EL (cell line): Measurements from ENCODE around the gene TENM3.
"Not testable (repeated sequence)": the region's sequence is repeated elsewhere in the genome, so short reads cannot be mapped to it uniquely, and the experiment has no call there.

Source experiments
- DNase-seq: peaks from one replicate; pipeline ENCODE4 v3.0.0-alpha.2; 2016

TENM3 gene

DNA sequence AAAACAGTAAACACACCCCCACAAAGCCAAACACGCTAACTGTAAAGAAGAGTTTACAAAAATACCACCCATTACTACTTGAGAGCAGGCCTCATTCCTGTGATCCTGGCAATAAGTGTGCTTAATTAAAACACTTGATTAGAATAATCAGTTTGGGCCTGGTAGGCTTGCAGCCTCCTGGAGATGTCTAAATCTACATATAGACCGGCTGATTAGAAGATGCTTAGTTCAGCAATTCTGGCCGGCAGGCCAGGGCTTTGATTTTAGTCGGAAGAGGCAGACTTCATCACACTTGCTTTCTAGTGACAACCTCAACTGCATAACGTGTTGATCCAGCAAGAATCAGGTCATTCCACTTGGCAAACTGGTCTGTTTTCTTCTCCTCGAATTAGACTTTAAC, 560.0 kb downstream of the TENM3 start:
- DNase-seq: no peak

DNA sequence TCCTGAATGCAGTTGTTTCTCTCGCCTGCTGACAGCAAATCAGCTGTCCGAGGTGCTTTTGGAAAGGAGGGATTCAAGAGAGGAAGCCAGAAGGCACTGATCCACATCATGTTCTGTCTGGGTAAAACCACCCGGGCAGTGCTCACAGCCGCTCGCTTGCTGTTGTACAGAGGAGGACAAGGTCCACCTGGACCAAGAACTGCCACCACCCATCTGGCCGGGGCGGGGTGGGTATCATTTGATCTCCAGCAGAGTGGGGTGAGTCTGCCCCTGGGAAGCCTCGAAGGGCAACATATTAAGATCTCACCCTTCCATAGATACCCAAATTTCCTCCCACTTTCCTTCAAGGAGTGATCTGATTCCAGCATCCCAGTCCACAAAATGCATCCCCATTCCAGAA, 560.9 kb downstream of the TENM3 start:
- no peak for DNase-seq

DNA sequence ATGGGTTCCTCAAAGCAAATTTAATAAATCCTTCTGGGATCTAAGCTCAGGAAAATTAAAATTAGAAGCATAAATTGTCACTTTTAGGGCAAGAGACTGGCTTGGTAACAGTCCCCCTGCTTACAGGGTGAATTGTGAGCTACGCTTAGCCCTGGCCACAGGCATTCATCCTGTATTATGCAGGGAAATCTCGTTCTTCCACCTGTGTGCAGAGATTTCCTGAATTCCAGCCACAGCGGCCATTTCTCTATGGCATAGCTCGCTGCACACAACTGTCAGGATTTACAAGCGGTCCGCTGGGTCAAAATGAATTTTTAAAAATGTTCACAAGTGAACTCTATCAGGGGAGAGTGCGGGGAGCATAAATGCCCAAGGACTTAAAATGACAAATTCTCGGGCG, 562.1 kb downstream of the TENM3 start:
- no peak for DNase-seq

DNA sequence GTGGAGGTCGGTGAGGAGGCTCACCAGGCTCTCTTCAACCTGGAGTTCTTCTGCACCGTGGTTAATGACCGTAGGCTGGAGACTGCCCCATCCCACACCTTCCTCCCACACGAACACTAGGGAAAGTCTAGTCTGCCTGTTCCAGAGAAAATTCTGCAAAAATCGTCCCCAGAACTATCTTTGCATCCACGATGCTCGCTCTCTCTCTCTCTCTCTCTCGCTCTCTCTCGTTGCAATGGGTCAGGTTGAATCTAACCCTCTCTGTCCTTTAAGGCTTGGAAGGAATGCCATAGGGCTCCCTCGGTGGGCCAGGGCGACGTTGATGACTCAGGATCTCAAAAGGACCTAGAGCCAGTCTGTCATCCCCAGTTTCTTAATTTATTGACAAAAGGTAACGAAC, 562.5 kb downstream of the TENM3 start:
- no peak for DNase-seq

DNA sequence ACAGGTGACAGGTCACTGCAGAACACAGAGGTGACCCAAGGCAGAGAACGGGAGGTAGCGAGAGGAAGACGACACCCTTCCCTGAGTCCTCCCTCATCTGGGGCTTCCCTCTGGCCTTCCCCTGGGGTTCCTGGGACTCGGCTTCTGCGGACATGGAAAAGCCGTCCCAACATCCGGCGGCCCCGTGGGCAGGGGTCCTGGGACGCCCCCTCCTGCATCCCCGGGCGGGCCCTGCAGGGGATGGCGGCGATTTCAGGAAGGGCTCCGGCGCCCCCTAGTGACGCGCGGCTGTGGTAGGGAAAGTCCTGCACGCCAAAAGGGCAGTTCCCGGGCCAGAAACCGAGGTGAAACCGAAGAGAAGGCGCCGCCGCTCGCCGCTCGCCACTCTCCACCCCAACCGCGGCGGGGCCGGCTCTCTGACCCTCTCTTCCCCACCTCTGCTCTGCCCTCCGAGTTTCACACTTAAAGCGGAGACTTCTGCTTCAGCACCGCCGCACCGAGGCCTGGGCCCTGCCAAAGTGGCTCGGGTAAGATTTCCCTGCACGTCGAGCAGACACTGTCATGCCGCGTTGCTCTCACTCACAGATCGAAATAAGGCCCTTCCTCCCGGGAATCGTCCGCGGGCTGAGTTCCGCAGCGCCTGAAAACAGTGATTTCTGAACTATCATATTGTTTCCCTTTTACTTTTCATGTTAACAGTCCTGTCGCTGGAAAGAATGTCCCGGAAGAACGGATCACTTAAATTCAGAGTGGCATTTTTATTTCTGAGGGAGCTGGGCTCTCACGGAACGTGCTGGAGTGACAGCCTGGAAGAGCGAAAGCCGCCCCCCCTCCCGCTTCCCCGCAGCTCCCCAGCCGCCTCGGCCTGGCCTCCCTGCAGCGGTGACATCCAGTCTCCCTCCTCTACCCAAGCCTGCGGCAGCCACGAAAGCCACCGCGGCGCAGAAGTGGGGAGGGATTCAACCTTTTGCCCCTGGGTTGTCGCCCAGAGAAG, 563.4 kb downstream of the TENM3 start:
- DNase-seq: peak; percentile 74

DNA sequence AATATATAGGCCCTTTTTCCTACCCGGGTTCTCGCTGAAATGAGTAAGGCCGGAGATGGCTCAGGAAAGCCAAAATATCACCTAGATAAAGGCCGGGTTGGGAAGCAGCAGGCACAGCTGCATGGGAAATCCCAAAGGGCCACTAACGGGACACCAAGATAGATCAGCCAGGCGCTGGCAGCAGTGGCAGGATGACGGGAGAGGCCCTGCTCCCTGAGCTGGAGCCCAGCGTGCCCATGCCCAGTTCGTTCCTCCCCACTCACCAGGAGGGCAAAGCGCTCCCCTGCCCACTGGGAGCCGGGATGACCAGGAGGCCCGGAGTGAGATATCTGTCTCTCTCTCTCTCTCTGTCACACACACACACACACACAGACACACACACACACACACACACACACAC, 564.1 kb downstream of the TENM3 start:
- no peak for DNase-seq

DNA sequence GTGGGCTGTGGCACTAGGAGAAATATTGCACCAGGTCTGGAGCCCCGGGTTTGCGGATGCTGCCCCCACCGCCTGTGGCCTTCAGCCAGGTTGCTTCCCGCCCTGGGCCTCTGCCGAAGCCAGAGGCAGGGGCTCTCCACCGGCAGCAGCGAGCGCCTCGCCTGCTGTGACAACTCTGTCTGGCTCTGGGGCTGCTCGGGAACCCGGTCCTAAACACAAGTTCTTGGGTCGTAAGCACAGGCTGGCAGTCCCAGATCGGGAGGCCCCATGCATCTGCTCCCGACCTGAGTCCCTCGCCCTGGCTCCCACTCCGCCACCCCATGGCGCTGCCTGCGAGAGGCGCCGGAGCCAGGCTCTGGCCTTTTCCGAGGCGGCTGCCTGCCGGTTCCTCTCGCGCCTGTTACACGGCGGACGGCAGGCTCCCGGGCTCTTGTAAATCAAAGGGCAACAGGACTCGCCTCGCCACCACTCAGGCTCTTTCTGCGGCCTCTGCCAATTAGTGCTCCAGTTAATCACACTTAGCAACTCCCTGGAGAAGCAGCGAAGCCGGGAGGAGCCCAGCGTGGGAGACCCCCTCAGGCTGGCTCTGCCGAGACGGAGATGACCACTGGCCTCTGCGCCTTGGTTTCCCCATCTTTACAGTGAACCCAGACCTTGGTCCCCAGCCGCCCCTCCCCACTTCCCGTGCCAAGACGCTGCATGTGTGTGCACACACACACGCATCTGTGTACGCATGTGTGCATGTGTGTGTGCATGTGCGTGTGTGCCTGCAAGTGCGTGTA, 564.8 kb downstream of the TENM3 start:
- DNase-seq: no peak

DNA sequence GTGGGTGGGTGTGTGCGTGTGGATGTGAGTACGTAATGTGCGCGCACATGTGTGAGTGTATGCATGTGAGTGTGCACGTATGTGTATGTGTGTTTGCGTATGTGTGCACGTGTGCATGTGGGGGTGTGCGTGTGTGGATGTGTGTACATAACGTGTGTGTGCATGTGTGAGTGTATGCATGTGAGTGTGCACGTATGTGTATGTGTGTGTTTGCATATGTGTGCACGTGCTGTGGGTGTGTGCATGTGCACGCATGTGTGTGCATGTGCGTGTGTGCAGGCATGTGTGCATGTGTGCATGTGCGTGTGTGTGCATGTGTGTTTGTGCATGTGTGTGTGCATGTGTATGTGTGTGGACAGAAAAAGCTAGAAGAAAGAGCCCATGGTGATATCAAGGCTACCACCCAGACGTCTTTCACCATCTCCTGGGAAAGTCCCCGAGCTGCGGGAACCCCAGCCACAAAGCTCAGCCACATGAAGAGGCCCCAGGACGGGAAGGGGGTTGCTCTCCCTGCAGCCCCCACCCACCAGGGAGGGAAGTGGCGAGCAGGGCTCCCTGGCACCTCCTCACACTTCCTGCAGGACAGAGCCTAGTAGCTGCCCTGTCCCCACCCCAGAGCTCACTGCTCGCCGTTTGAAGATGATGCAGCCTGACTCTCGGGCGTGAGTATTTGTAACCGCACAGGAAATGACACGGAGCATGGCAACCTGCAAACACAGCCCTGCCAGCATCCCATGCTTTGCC, 565.6 kb downstream of the TENM3 start:
- DNase-seq: no peak

DNA sequence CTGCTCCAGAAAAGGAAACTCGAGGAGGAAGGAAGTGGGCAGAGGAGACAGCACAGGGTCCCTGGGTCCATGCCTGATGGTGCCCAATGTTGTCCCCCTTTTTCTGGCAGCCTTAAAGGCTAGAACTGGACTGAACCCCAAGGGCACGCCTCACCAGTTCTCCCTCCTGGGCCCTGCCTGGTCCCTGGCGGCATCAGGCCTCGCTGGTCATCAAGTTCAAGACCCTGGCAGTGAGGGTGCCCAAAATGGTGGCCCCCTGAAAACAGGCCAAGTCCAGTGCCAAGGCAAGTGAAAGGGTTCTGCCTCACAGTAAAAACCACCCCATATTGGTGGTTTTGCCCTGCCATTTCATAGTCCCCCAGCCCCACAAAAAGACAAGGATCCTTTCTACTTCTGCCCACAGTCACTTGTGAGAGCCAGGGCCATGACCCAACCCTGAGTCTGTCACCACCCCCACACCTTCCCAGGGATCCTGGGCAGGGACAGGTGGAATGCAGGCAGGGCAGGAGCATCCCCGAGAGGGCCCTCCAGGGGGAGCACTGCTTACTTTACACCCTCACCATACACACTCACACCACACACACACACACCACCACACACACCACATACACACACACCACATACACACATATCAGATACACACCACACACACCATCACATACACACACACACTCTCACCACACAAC, 566.4 kb downstream of the TENM3 start:
- no peak for DNase-seq

DNA sequence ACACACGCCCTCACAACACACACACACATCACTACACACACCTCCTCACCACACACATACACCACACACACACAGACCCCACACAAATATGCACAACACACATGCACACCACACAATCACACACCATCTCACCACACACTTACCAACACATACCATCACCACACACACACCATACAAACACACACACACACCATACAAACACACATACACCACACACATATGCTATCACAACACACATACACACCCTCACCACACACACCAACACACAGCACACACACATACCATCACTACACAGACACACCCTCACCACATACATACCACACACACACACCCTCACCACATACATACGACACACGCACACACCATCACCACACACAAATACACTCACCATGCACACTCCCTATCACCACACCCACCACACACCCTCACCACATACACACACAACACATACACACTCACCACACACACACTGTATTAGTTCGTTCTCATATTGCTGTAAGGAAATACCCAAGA, 567.0 kb downstream of the TENM3 start:
- DNase-seq: no peak

DNA sequence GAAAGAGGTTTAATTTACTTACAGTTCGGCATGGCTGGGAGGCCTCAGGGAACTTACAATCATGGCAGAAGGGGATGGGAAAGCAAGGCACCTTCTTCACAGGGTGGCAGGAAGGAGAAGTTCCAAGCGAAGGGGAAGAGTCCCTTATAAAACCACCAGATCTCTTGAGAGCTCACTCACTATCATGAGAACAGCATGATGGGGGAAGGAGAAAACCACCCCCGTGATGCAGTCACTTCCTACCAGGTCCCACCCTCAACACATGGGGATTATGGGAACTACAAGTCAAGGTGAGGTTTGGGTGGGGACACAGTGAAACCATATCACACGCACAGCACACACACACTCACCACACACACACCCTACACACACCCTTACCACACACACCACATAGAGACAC, 569.7 kb downstream of the TENM3 start:
- DNase-seq: no peak

DNA sequence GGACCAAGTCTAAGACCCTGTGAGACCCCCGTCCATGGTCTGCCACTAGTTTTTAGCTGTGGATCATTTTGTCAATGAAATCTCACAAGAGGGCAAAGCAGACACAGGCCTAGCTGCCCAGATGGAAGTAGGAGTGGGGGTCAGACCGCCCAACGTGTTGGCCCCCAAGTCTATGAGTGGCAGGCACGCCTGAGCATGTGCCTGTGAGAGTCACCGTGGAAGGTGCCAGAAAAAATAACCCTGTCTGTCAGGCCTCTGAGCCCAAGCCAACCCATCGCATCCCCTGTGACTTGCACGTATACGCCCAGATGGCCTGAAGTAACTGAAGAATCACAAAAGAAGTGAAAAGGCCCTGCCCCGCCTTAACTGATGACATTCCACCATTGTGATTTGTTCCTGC, 570.9 kb downstream of the TENM3 start:
- not testable (repeated sequence) for DNase-seq

DNA sequence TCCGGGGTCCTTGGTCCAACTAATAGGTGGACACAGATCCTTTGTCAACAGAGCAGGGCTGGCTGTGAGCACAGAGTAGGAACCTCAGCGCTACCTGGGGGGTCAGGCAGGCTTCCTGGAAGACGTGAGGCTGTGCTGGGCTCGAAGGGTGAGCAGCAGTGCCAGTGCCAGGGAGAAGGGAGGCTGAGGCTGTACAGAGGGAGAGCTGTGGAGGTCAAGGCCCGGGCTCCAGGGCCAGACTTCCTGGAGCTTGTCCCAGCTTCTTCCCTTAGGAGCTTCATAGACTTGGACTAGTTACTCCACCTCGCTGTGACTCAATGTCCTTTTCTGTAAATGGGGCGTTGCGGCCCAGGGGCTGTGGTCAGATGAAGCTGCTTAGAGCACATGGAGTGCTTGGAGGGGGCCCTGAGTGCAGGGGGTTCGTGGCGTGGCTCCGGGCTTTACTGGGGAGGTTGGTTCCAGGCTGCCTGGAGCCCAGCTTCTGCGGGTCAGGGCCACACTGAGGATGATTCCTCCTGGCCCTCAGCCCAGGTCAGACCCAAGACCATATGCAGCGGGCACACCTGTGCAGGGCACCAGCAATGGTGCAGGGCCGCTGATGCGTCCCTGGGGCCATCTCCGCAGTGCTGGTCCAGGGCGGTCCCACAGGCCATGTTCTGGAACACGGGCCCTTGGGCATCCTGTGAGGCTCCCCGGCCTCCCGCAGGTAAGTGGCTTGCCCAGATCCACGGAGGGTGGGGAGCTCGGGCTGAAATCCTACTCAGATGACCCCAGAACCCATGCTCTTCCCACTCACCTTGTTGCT, 575.9 kb downstream of the TENM3 start:
- DNase-seq: no peak

DNA sequence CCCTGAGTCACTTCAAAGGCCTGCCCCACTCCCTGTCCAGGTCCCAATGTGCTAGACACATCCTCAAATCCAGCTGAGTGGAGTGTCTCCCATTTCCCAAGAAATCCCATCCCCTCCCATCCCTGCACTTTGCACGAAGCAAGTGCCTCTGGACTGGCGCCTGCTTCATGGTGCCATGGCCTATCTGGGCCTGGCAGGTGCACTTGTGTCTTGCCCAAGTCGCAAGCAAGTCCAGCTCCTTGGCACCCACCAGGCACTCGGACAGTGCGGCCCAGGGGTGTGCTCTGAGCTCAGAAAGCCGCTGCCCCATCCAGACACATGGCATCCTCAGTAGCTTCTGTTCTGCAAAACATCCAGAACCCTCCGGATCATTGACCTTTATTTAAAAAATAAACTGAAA, 576.5 kb downstream of the TENM3 start:
- no peak for DNase-seq

DNA sequence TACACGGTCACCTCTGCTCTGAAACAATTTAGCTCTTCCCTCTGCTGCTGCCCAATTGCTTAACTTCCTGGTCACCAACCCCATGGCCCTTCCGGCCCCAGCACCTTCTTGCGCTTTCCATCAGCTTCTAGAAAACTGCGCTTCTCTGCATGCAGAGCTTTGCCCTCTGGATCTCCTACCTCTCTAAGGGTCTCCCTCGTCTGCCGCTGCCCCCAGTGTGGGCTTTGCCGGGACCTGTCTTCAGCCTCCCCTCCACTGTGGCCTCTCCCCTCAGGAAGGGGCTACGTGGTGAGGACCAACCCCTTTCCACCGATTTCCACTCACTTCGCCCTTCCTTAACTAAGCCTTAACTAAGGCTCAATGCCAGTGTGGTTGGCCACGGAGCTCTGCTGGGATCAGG, 579.4 kb downstream of the TENM3 start:
- DNase-seq: no peak

DNA sequence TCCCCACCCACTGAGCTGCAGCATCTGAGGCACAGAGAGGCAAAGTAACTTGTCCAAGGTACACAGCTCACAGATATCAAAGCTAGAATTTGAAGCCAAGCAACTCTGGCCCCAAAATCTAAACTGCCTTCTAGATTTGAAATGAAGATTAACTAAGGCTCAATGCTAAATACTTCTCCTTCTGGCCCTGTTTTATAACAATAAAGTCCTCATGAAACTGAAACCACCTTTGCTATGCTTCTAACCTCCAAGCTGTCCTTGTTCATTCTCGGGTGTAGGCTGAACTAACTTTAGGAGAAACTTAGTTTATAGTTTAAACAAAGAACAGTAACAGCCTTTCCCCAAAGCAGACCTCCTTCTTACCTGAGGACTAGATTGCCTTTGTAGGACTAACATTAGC, 580.4 kb downstream of the TENM3 start:
- DNase-seq: no peak

DNA sequence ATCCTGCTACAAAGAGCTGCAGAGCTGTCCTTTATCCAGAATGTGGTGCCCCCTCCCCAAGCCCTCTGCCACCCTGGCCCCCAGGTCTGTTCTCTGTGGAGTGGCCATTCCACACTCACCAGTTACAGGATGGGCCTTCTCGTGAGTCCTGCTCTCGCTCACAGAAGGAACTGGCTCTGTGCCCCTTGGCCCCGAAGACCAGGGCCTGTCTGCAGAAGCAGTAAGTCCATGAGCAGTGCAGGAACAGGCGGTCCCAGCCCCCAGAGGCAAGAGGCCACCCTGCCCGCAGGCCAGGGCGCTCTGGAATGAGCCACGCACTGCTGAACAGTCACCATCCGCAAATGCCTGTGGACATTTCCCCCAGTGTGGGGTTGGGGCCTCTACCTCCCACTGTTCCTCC, 581.8 kb downstream of the TENM3 start:
- no peak for DNase-seq

DNA sequence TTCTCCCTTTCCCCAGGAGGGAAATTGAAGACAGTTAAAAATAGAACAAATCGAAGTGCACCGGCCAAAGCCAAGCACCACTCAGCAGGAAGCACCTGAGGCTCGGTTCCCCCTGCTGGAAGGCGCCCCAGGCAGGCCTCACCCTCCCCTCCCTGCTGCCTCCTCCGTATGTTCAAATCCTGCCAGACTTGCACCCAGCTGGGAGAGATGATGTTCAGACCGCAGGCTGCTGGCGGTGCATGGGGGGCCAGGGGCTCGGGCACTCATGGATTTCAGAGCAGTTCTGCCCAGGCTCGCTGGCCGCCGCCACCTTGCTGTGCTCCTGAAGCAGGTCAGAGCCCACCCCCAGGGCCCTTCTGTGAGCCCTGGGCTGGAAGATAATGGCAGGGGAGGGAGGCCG, 582.6 kb downstream of the TENM3 start:
- DNase-seq: no peak

DNA sequence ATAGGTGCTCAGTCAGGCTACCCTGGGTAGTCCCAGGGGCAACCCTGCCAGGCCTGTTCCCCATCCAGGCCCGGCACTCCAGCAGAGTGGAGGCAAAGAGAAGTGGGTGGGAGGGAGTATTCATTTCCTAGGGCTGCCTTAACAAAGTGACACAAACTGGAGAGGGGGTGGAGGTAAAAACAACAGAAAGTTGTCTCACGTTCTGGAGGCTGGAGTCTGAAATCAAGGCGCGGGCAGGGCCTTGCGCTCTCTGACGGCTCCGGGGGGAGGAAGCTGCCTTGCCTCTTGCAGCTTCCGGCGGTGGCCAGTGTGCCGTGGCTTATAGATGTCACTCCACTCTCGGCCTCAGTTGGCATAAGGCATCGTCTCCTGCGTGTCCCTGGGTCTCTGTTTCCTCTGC, 583.2 kb downstream of the TENM3 start:
- DNase-seq: no peak

DNA sequence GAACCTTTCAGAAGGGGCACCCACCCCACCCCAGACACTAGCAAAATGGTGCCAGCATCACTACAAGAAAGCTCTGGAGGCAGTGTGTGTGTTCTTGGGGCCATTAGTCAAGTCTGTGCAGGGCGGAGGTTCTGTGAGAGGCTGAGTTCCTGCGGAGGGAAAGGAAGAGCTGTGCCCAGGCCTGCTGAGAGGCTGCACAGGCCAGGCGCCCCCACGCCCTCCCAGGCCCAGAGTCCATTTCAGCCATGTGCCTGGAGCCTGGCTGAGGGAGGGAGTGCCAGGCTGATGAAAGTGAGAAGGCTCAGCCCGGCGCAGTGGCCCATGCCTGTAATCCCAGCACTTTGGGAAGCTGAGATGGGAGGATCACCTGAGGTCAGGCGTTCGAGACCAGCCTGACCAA, 584.0 kb downstream of the TENM3 start:
- DNase-seq: no peak

DNA sequence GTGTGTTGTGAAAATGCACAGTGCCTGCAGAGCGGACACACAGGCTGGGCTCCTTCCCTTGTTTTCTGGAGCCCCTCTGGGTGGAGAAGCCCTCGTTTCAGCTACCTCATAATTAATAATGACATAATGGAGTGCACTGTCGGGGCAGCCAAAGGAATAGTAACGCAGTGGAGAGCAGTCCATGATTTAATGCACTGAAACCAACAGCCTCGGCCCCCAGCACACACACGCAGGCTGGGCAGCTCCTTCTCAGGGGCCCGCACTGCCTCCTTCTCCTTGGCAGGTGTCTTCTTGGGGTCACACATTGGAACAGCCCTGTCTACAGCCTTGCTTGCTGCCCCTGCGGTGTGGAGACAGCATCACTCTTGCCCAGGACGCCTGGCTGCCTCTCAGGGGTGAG, 584.8 kb downstream of the TENM3 start:
- DNase-seq: no peak
